Activated CD8-positive, alpha-beta memory T cell treated with anti-CD3 and anti-CD28 coated beads for 24 hours (primary cell): ENCODE measurements around the gene DYNC2LI1.

Experiments
- DNase-seq: peaks from one replicate; pipeline ENCODE4 v3.0.0-alpha.2; 2020

The DYNC2LI1 gene

GRCh38 chr2:43764086-43764705 lies 9.6 kb upstream of the DYNC2LI1 start:
- DNase-seq, result no peak

DNA sequence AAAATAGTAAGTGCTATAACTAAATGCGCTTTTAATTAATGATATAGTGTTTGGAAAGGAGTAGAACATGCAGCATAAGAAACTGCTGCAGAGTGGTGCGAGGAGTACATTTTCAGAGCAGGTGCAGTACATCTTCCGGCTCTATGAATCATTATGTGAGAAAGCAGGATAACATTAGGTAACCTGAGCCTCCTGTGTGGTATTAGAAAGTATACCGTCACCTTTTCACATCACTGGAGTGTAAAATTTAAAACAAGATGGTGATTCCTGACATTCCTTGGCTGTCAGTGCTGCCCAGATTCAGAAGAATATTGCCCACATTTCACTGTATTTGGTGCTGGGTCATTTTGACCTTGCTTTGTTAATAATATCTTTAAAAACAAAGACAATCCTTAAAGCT lies 7.8 kb upstream of the DYNC2LI1 start:
- DNase-seq, result no peak

- DNase-seq, result no peak
Observed at GRCh38 chr2:43774617-43775016, 778 bp downstream of the DYNC2LI1 start.

DNA sequence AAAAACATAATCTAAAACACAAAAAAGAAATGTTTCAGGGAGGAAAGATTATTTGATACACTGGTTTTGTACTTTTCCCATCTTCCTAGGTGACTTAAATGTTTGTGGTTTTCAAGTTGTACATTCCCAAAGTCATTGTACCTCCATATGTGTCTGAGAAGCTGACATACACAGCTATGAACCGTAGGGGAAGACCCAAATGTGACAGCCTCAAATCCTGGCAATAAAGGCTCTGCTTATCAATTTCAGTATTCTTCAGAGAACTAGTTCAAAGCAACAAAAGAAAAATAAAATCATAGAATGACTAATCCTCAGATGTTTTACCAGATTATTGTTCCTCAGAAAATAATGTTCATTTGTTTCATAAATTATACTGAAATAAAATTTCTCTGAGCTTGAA lies 2.5 kb downstream of the DYNC2LI1 start:
- DNase-seq, result no peak

GRCh38 chr2:43777306-43777926 lies 3.6 kb downstream of the DYNC2LI1 start:
- DNase-seq, result no peak

- DNase-seq, result no peak
Observed at GRCh38 chr2:43778233-43778632, 4.4 kb downstream of the DYNC2LI1 start.

GRCh38 chr2:43787895-43788294 lies 14.1 kb downstream of the DYNC2LI1 start:
- DNase-seq, result no peak

- DNase-seq, result no peak
Observed at GRCh38 chr2:43788646-43789045, 14.8 kb downstream of the DYNC2LI1 start.

GRCh38 chr2:43790147-43790546 lies 16.3 kb downstream of the DYNC2LI1 start:
- no peak for DNase-seq

- no peak for DNase-seq
Observed at GRCh38 chr2:43791035-43791765, 17.4 kb downstream of the DYNC2LI1 start.

GRCh38 chr2:43792653-43793052 lies 18.8 kb downstream of the DYNC2LI1 start:
- no peak for DNase-seq

DNA sequence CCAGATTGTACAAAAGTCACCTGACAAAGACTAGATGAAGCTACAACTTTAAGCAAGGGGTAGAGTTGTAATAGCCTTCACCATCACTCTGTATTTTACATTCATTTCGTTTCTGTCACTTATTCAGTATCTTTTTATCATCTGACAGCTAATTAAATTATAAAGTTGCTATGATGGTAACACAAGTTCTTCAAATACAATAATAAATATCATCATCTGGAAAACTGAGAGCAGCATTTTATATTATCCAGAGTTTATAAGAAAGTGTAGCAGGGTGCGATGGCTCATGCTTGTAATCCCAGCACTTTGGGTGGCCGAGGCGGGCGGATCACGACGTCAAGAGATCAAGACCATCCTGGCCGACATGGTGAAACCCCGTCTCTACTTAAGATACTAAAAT lies 21.1 kb downstream of the DYNC2LI1 start:
- no peak for DNase-seq

GRCh38 chr2:43796206-43796605 lies 22.4 kb downstream of the DYNC2LI1 start:
- no peak for DNase-seq

DNA sequence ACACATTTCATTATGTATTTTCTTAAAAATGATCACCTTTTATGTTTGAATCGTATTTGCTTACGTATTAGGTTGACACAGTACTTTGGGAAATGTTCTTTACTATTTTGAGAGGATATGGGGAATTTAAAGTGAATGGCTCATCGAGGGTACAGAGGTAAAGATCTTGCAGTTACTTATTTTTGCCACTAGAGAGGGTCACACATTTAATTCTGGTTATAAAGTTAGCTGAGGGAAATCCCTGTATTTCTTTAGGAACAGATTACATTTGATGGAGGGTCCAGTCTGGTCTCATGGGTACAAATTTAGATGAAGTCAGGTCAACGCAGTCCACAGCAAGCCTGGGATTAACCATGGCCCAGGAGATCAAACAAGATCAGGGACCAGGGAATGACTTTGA lies 24.5 kb downstream of the DYNC2LI1 start:
- DNase-seq, result no peak

GRCh38 chr2:43800894-43801293 lies 27.1 kb downstream of the DYNC2LI1 start:
- no peak for DNase-seq

GRCh38 chr2:43802135-43802534 lies 28.3 kb downstream of the DYNC2LI1 start:
- DNase-seq, result no peak

DNA sequence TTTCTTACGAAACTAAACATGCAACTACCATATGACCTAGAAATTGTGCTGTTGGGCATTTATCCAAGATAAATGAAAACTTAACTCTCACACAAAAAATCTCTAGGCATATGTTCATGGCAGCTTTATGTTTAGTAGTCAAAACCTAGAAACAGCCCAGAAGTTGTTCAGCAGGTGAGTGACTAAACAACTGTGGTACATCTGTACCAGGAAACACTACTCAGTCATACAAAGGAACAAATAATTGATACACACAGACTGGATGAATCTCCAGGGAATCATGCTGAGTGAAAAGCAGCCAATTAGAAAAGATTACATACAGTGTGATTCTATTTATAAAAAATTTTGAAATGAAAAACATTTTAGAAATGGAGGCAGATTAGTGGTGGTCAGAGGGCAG lies 29.3 kb downstream of the DYNC2LI1 start:
- DNase-seq, result no peak

DNA sequence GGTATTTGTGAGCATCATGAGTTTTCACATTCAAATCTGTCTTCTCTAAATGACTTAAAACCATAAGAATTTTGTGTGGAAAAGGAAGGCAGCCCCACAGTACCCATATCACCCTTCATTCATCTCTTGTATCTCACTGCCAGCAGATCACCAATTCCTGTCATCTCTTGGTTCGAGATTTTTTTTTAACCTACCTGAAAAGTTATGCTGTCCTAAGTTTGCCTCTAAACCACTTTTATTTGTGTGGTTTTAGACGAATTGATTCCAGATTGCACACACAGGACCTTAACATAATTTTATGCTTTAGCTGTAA lies 32.8 kb downstream of the DYNC2LI1 start:
- no peak for DNase-seq

GRCh38 chr2:43810452-43810851 lies 36.6 kb downstream of the DYNC2LI1 start:
- DNase-seq, result no peak

DNA sequence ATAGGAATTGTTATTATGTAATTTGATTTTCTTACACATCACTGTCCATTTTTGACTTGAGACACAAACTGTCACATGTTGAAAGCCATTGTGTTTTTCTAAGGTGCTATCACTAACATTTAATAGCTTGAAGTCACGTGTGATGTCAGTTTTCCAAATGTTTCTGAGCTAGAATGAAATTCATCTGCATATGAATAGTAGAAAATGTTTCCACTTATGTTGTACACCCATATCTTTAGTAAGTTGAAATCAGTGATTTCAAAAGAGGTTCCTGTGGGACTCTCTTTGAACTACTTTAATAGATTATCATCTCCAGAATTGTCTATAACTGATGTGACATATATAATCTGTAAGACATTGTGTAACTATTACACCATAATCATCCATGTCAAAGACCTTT lies 37.0 kb downstream of the DYNC2LI1 start:
- no peak for DNase-seq

DNA sequence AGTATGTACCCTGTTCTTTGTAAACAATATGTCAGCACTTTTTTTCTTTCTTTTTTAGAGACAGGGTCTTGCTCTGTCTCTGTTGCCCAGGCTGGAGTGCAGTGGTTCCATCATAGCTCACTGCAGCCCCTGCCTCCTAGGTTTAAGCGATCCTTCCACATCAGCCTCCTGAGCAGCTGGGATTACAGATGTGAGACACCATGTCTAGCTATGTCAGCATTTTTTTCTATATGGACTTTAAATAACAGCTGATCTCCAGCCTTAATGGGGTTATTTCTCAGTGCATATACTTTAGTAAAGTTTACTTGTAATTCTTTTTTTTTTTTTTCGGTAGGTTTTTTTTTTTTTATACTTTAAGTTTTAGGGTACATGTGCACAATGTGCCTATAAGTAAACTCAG lies 38.2 kb downstream of the DYNC2LI1 start:
- DNase-seq, result no peak

DNA sequence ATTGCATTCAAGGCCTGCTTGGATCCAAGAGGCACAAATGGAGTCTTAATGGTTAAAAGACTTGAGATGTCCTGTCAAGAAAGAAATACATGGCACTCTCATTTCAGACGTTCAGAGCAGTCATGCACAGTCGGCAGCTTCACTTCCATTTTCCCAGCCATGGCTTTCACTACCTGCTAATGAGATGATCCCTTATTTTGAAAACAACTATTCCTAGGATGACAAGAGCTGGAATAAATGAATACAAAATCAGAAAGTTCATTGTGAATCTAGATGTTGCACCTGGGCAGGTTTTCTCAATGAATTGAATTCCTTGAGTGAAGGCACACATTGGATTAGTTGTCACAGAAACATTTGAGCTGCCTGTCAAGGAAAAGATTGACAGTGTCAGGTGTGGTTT lies 39.1 kb downstream of the DYNC2LI1 start:
- no peak for DNase-seq

GRCh38 chr2:43814711-43815110 lies 40.9 kb downstream of the DYNC2LI1 start:
- no peak for DNase-seq

DNA sequence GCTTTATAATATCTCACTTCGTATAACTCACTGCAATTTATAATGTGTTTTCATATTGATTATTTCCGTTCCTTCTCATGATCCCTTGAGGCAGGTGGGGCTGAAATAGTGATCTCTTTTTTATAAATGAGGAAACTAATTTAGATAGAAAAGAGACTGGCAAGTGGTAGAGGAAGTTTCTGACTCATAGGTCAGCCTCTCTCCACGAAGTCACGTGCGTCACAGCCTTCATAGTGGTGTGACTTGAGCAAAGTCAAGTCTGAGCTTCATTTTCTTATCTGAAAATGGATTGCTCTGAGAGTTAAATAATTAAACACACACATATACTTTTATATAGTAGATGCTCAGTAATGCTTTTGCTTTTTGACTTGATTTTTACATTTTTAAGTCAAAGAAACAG lies 44.9 kb downstream of the DYNC2LI1 start:
- DNase-seq, result no peak
